HG03039 (cell line): Measurements from ENCODE around the gene RHBDL2.
"Not testable (repeated sequence)": the region's sequence is repeated elsewhere in the genome, so short reads cannot be mapped to it uniquely, and the experiment has no call there.

ENCODE experiments used
- ATAC-seq: cut with Tn5 transposase; IDR thresholded peaks from one replicate; pipeline ENCODE4 v1.9.1; 2021; ENCODE audit warnings: mild to moderate bottlenecking, moderate library complexity; ENCODE audit not compliant: unreplicated experiment

RHBDL2 gene

DNA sequence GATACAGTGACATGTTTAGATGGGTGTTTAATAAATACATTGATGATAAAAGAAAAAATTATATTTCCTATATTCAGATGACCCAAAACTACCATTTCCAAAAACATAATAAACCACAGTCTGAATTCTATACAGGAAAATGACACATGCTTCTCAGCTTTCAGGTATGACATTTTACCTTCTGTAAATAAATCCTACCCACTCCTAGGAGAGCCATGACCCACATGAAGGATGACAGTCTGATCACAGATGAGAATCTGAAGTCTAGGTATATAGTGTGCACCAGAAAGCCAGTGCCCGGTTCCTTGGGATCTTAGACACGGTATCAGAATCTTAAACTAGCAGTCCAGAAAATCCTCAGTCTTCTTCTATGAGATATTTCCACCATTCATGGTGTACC is 56.5 kb downstream of the RHBDL2 start:
- no peak for ATAC-seq

GRCh38 chr1:38881487-38881886 is 60.1 kb downstream of the RHBDL2 start, which contains the start of gene GJA9:
Gene GJA9, minus strand, starts transcription at chr1:38881587. Its CDS starts 5,489 bp downstream, at chr1:38876098.
- ATAC-seq = no peak

GRCh38 chr1:38875811-38876210 is 65.8 kb downstream of the RHBDL2 start:
- no peak for ATAC-seq

DNA sequence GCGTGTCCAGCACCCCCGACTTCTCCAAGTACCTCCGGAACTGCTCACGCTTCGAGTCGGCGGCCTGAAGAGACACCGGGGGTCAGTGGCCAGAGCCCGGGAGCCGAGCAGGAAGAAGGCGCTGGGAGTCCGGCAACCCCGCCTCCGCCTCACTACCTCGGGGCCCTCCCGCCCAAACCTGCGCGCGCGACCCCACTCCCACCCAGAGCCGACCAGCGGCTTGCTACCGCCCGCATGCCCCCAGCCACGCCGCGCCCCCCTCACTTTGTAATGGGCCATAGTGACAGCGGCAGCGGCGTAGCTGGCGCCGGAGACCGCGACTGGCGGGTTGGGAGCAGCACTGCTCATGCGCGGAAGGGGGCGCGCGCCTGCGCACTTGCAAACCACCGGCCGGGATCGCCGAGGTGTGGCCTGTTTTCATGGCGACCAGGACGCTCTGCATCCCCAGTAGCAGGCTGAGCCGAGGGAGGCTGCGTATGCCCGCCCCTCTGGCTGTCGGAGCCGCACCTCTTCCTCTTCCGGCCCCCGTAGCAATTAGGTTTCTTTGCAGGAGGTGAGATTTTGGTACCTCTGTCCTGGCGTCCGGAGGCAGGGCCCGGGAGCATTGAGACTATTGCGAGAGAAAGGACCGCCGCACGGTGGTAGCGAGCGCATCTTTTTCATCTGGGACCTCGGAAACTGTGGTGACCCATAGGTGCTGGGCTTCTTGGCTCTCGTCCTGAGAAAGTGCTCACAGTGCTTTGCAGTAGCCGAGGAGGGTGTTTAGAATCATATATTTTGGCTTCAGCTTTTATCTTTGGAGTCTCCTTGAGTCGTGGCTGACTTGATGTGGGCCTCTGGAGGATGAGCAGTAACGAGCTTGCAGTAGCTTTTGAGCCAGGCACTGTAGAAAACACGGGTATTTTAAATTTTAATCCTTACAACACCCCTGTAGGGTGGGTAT is 68.3 kb downstream of the RHBDL2 start, which contains the start of gene MYCBP:
Gene MYCBP (minus strand): TSS at position 322 of the 943 bp plus-strand sequence. CDS start 43 bp downstream, at position 279.
- peak; percentile 97 for ATAC-seq

DNA sequence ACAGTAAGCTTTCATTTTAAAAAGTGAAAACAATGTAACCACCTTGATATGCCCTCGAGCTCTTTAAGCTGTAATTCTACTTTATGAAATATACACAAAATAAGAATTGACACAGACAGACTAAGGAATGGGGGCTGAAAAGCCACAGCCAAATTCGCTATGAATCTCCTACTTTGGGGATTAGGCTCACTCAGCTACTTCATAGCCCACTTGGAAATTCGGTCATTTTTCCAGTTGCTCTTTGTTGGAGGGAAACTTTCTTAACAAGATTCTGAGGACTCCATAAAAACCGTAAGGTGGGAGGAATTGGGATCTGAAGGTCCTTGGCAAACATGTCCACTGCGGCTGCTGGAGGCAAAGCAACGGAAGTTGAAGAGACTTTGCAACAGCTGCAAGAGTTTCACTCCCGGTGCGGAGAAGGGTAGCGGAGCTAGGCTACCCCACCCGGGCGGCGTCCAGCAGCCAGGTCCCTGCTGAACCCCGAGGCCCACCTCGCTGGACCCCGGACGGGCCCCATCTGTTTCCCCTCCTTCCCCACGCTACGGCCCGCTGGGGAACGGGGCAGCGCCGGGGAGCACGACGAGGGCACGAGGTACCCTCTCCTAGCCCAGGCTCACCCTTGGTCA is 69.1 kb downstream of the RHBDL2 start:
- ATAC-seq = peak; percentile 20

GRCh38 chr1:38870996-38871395 is 70.6 kb downstream of the RHBDL2 start:
- ATAC-seq = no peak

GRCh38 chr1:38867208-38867607 is 74.4 kb downstream of the RHBDL2 start:
- ATAC-seq = no peak

- ATAC-seq = no peak
Measured at GRCh38 chr1:38865112-38865715, 76.4 kb downstream of the RHBDL2 start.

DNA sequence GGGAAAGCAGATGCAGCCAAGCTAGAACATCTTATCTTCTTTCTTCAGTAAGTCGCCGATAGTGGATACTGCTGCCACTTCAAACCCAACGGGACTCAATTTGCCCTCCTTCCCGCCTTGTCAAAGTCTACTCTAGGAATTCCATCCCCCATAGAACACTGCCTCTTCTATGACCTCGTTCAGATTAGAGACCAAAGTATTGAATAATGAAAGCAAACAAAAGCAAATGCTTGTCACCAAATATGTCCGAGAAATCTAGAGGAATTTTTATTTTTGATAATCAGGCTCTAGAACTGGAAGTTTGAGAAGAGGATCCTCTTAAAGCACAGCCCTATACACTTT is 81.2 kb downstream of the RHBDL2 start:
- no peak for ATAC-seq

- peak; percentile 86 for ATAC-seq
Measured at GRCh38 chr1:38859561-38860453, 81.8 kb downstream of the RHBDL2 start, which contains the start of gene RRAGC. Gene RRAGC, minus strand, starts transcription at chr1:38859772. Its CDS starts 126 bp downstream, at chr1:38859646.

DNA sequence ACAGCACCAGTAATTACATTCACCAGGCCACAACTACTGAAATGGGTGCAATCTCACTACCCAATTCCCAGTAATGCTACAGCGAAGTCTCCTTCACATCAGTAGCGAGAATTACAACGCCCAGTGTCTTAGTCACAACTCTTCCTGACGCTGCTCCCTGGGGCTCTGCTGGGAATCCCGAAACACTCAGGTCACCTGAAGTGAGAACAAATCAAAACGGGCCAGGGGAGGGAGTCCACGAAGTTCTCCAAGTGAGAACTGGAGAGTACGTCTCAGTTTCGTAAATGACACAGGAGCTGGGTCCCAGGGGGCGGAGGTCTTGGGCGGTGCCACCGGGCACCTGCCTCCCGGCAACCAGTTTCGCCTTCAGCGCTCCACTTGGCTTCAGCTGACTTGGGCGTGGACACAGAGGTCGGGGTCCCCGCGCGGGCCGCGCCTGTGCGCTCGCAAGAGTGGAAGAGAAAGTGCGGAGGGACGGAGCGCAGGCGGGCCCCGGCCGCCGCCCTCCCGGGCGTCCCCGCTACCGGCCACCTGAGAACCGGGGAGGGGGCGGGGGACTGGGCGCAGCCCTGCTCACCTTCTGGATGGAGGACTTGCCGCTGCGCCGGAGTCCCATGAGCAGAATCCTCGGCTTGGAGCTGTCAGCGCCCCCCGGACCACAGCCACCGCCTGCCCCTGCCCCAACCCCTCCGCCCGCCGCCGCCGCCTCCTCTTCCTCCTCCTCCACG is 82.6 kb downstream of the RHBDL2 start:
- peak; percentile 28 for ATAC-seq

DNA sequence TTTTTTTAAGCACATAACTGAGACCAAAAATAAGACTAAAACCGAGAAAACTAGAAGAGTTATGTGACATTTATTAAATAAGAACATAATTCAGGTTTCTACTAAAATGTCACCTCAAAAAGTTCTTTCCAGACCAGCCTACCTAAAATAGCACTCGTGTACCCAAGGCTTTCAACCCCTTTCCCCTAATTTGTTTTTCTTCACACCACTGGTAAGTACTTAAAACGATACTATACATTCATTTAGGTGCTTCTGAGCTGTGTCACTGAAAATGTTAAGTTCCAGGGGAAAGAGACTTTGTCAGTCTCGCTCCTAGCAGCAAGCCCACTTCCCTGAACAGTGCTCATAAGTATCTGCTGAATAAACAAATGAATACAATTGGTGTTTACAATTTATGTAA is 88.8 kb downstream of the RHBDL2 start:
- no peak for ATAC-seq

DNA sequence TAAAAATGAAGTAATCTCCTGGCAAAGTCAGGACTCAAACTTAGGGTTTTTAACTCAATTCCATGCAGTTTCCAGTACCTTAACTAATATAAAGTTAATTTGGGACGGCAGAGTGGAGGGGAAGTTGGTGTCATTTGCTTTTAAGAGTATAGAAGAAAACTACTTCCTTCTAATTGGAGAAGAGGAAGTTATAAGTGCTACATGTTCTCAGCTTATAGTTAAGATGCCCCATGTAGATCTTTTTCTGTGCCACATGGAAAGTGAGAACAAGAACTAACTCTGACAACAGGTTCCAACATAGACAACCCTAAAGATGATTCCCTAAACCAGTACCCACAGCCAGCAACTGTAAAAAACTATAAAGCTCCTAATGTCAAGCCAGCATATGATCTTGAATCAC is 93.6 kb downstream of the RHBDL2 start:
- ATAC-seq = no peak

GRCh38 chr1:38846210-38846609 is 95.4 kb downstream of the RHBDL2 start:
- no peak for ATAC-seq

- not testable (repeated sequence) for ATAC-seq
Measured at GRCh38 chr1:38845088-38845487, 96.5 kb downstream of the RHBDL2 start.

GRCh38 chr1:38840281-38840680 is 101.3 kb downstream of the RHBDL2 start:
- no peak for ATAC-seq

DNA sequence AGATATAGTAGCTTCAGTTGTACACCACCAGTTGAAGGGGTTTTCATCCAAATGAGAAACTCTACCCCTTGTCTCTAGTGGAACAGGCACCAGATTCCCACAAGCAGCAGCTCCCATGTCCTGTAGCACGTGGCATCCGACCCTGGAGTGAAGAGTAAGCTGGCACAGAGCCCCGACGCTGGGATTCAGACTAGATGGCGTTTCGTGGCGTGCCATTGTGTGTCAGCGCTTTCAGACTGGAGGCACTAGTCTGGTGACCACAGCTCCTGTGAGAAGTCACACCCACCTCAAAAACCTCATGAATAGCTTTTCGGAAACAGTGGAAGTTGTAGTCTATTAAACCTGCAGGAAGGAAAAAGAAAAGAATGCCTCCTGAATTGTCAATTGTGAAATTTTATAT is 102.3 kb downstream of the RHBDL2 start:
- ATAC-seq = no peak

GRCh38 chr1:38836316-38836715 is 105.3 kb downstream of the RHBDL2 start:
- not testable (repeated sequence) for ATAC-seq
